B cell (primary cell): ENCODE measurements around the gene DCUN1D1. TPM values are rescaled to one million over a fixed set of nuclear protein-coding genes. Genes with fewer than 3 reads are reported as not detected.

Experiments used
- ATAC-seq: fragments of 200-7000 bp; cut with Tn5 transposase; one replicate; pipeline ENCODE4 v1.10.0; 2021; ENCODE audit warnings: low read depth, mild to moderate bottlenecking, moderate number of reproducible peaks, moderate library complexity
- CTCF ChIA-PET: fragments of 350-600 bp; sonication (Branson Sonifier 250); formaldehyde crosslinking; loops from one replicate; lab custom pipeline; 2021; ENCODE audit warnings: antibody characterized with exemption, inconsistent platforms; lab: Charles Lee
- POLR2A ChIA-PET: fragments of 350-600 bp; sonication (Branson Sonifier 250); formaldehyde crosslinking; loops from one replicate; lab custom pipeline; 2021; ENCODE audit warnings: antibody characterized with exemption; lab: Charles Lee
- DNase-seq: peaks from one replicate; pipeline ENCODE4 v3.0.0; 2013
- H2AFZ ChIP-seq: 2 replicates; pipeline ENCODE4 v1.6.1; 2012; ENCODE audit warnings: mild to moderate bottlenecking, low read depth, low read length; ENCODE audit not compliant: insufficient read depth, poor library complexity, severe bottlenecking
- H3K27ac ChIP-seq, 2 donors: 1 replicate in 1 of 2; 2 replicates in 1 of 2; pipeline ENCODE4 v1.5.1; 2012 to 2013; ENCODE audit warnings: low read length in 2 of 2, mild to moderate bottlenecking in 2 of 2, moderate library complexity in 1 of 2
- H3K27me3 ChIP-seq, 4 experiments: fragments of 200-600 bp in 1 of 4; sonication (generic) in 1 of 4; replicated peaks in 1 of 4; 1 replicate in 2 of 4; 2 replicates in 2 of 4; pipeline versions ENCODE4 v1.6.1 to v1.7.0; 2013 to 2016; ENCODE audit warnings: low read length in 3 of 4, mild to moderate bottlenecking in 2 of 4, mixed read lengths in 1 of 4, moderate library complexity in 1 of 4; ENCODE audit not compliant: insufficient read depth in 4 of 4, control insufficient read depth in 3 of 4; ENCODE audit errors: control extremely low read depth in 1 of 4
- H3K36me3 ChIP-seq, 2 experiments: replicated peaks in 1 of 2; 1 replicate in 1 of 2; 2 replicates in 1 of 2; pipeline versions ENCODE4 v1.6.1 to v1.7.1; 2013; ENCODE audit warnings: low read length in 1 of 2; ENCODE audit not compliant: insufficient read depth in 2 of 2, control insufficient read depth in 1 of 2; ENCODE audit errors: control extremely low read depth in 1 of 2, extremely low read depth in 1 of 2
- H3K4me1 ChIP-seq, 2 donors: fragments of 200-600 bp in 1 of 2; sonication (generic) in 1 of 2; 1 replicate in 1 of 2; 2 replicates in 1 of 2; pipeline versions ENCODE4 v1.5.1 to v1.6.1; 2013 to 2017; ENCODE audit warnings: low read length in 2 of 2; ENCODE audit not compliant: control insufficient read depth in 2 of 2, insufficient read depth in 2 of 2
- H3K4me2 ChIP-seq: replicated peaks from 2 replicates; pipeline ENCODE3; 2012; ENCODE audit warnings: mild to moderate bottlenecking, low read depth, low read length; ENCODE audit not compliant: poor library complexity, severe bottlenecking
- H3K4me3 ChIP-seq, 5 experiments: fragments of 200-600 bp in 1 of 5; sonication (generic) in 1 of 5; 1 replicate in 3 of 5; 2 replicates in 2 of 5; pipeline versions ENCODE4 v1.5.1 to v1.7.0; 2011 to 2016; ENCODE audit warnings: low read length in 4 of 5, mild to moderate bottlenecking in 4 of 5, low read depth in 2 of 5, control low read depth in 1 of 5, moderate library complexity in 1 of 5; ENCODE audit not compliant: insufficient read depth in 1 of 5; ENCODE audit errors: control extremely low read depth in 1 of 5, extremely low read depth in 1 of 5
- H3K79me2 ChIP-seq: fragments of 200-600 bp; sonication (generic); one replicate; pipeline ENCODE4 v1.6.0; 2016; ENCODE audit warnings: low read length; ENCODE audit not compliant: control insufficient read depth, insufficient read depth
- H3K9ac ChIP-seq: fragments of 200-600 bp; sonication (generic); 2 replicates; pipeline ENCODE4 v1.6.1; 2017; ENCODE audit warnings: mild to moderate bottlenecking, low read length, moderate library complexity
- H3K9me3 ChIP-seq, 3 donors: one replicate each; pipeline versions ENCODE4 v1.6.1 to v1.7.1; 2013; ENCODE audit warnings: low read length in 2 of 3; ENCODE audit not compliant: control insufficient read depth in 2 of 3, insufficient read depth in 1 of 3; ENCODE audit errors: control extremely low read depth in 1 of 3
- H4K20me1 ChIP-seq: 2 replicates; pipeline ENCODE4 v1.6.0; 2012; ENCODE audit warnings: mild to moderate bottlenecking, low read length; ENCODE audit not compliant: insufficient read depth, control insufficient read depth, poor library complexity, severe bottlenecking
- H3K27ac Mint-ChIP-seq: one replicate; pipeline ENCODE4 v1.8.0; 2021; ENCODE audit warnings: mixed read lengths
- H3K27me3 Mint-ChIP-seq: one replicate; pipeline ENCODE4 v1.8.0; 2021; ENCODE audit warnings: mixed read lengths
- H3K4me1 Mint-ChIP-seq: one replicate; pipeline ENCODE4 v1.8.0; 2021; ENCODE audit warnings: mixed read lengths
- H3K4me3 Mint-ChIP-seq: one replicate; pipeline ENCODE4 v1.8.0; 2021; ENCODE audit warnings: mixed read lengths
- H3K9me3 Mint-ChIP-seq: one replicate; pipeline ENCODE4 v1.8.0; 2022; ENCODE audit warnings: mixed read lengths; ENCODE audit not compliant: insufficient read depth
- CTCF ChIP-seq: fragments of 200-600 bp; IDR thresholded peaks from one replicate; pipeline ENCODE4 v1.8.0; 2022; ENCODE audit warnings: antibody characterized with exemption, mild to moderate bottlenecking
- EZH2 ChIP-seq: IDR thresholded peaks from 2 replicates; pipeline ENCODE4 v1.6.1; 2012; ENCODE audit warnings: borderline replicate concordance, low read depth, mild to moderate bottlenecking, moderate library complexity, low read length; ENCODE audit not compliant: insufficient read depth, poor library complexity, severe bottlenecking
- WGBS: methylation state at CpG from one replicate; pipeline ENCODE4 v1.1.5; 2013; ENCODE audit warnings: missing lambda C conversion rate; ENCODE audit not compliant: insufficient coverage; 5-methylcytosine and 5-hydroxymethylcytosine counted together
- intact Hi-C: fragments of 100-400 bp; cut with micrococcal nuclease; formaldehyde crosslinking; loops from one replicate; pipeline ENCODE4 v1.10.0; 2022
- polyA plus RNA-seq: library from polyadenylated mRNA; depleted of rRNA; stranded (reverse); fragments of >200 nt; gene quantifications from 2 replicates; pipeline ENCODE4 v1.2.3, GENCODE V29; 2012
- total RNA-seq, 2 donors: library from RNA; stranded (reverse); fragments of 120-200 nt in 1 of 2; gene quantifications; 1 replicate in 1 of 2; 2 replicates in 1 of 2; pipeline versions ENCODE4 v1.2.3 to v1.2.4, GENCODE V29; 2013 to 2022

Gene DCUN1D1
- total and polyA plus RNA-seq, 2 donors (not counting 1 experiment from before 2014, with no cell fraction given) = 3.7 to 35.5 TPM

- Histone ChIP-seq H3K79me2 (no peaks in the 10 kb centered on the region), H3K27me3 (no peaks in the 10 kb centered on the region), H3K27ac (no peak overlapping the region), H3K4me3 (no peak overlapping the region), H3K9ac (no peak overlapping the region), H3K36me3 (peaks cover 0 to 1% of the 10 kb centered on the region in 2 experiments), H3K4me2 (no peak overlapping the region), H4K20me1 (no peaks in the 10 kb centered on the region), H2AFZ (no peak overlapping the region), H3K4me1 (peaks cover 0 to 5% of the 10 kb centered on the region in 2 donors), H3K9me3 (peaks cover 0 to 2% (median 1%) of the 10 kb centered on the region in 3 donors)
- Mint-ChIP-seq H3K27ac (no peak overlapping the region), H3K4me1 (peaks cover 12% of the 10 kb centered on the region), H3K27me3 (no peaks in the 10 kb centered on the region), H3K9me3 (peaks cover 4% of the 10 kb centered on the region), H3K4me3 (no peak overlapping the region)
- ATAC-seq = no peak
- ChIA-PET CTCF (no interaction called here), POLR2A (no interaction called here)
- TF ChIP-seq EZH2 (no peak), CTCF (no peak)
- 90% methylated on average over 2 of the region's 3 CpGs for WGBS
- no peak for DNase-seq
- intact Hi-C loops = no loop called here
These were observed 54.4 kb downstream of the DCUN1D1 start for GRCh38 chr3:182925944-182926337.

- ChIA-PET CTCF (no interaction called here), POLR2A (no interaction called here)
- Histone ChIP-seq H3K4me2 (no peak overlapping the region), H3K27me3 (no peaks in the 10 kb centered on the region), H3K36me3 (peaks cover 0 to 3% of the 10 kb centered on the region in 2 experiments), H2AFZ (no peak overlapping the region), H3K4me1 (peaks cover 0 to 5% of the 10 kb centered on the region in 2 donors), H4K20me1 (no peaks in the 10 kb centered on the region), H3K9ac (no peak overlapping the region), H3K4me3 (no peak overlapping the region), H3K9me3 (peaks cover 0 to 2% (median 0%) of the 10 kb centered on the region in 3 donors), H3K27ac (no peak overlapping the region), H3K79me2 (no peaks in the 10 kb centered on the region)
- TF ChIP-seq CTCF (no peak), EZH2 (no peak)
- Mint-ChIP-seq H3K27me3 (no peaks in the 10 kb centered on the region), H3K4me3 (no peak overlapping the region), H3K27ac (no peak overlapping the region), H3K9me3 (peaks cover 4% of the 10 kb centered on the region), H3K4me1 (peaks cover 12% of the 10 kb centered on the region)
- DNase-seq (peak; percentile 16), ATAC-seq (no peak)
- 79% methylated on average over 4 of the region's 4 CpGs for WGBS
- intact Hi-C loops = no loop called here
These were observed 54.9 kb downstream of the DCUN1D1 start for GRCh38 chr3:182925330-182925943.
